Neural crest cell (in vitro differentiated cells): ENCODE data around the gene LCT. TPM values are rescaled to one million over a fixed set of nuclear protein-coding genes. Genes with fewer than 3 reads are reported as not detected.

Experiments
- DNase-seq: peaks from one replicate; pipeline ENCODE4 v3.0.0; 2021; ENCODE audit warnings: low read depth, mixed read lengths, low spot score
- H3K27ac Mint-ChIP-seq: one replicate; pipeline ENCODE4 v1.8.0; 2021; ENCODE audit warnings: mild to moderate bottlenecking, mixed read lengths; ENCODE audit not compliant: unreplicated experiment
- H3K27me3 Mint-ChIP-seq: 2 replicates; pipeline ENCODE4 v1.8.0; 2021; ENCODE audit warnings: low read depth, mild to moderate bottlenecking, mixed read lengths
- H3K36me3 Mint-ChIP-seq: 2 replicates; pipeline ENCODE4 v1.8.0; 2021; ENCODE audit warnings: low read depth, mild to moderate bottlenecking, mixed read lengths
- H3K4me1 Mint-ChIP-seq: 2 replicates; pipeline ENCODE4 v1.8.0; 2021; ENCODE audit warnings: mixed read lengths
- H3K4me3 Mint-ChIP-seq: one replicate; pipeline ENCODE4 v1.8.0; 2021; ENCODE audit warnings: mild to moderate bottlenecking, mixed read lengths
- H3K9me3 Mint-ChIP-seq: 2 replicates; pipeline ENCODE4 v1.8.0; 2021; ENCODE audit warnings: mixed read lengths
- CTCF ChIP-seq: fragments of 200-600 bp; sonication (generic); conservative IDR thresholded peaks from 2 replicates; pipeline ENCODE4 v1.5.0; 2021; ENCODE audit warnings: antibody characterized with exemption, mild to moderate bottlenecking
- total RNA-seq: library from RNA; stranded (reverse); gene quantifications from 2 replicates; pipeline ENCODE4 v1.2.1, GENCODE V29; 2021

LCT gene
- total RNA-seq, 1 donor from 2014 or later, result 0.19 TPM

GRCh38 chr2:135800513-135801460 is 36.2 kb downstream of the LCT start:
- peaks cover 3% of the 10 kb centered on the region for H3K4me1 Mint-ChIP-seq
- H3K27me3 Mint-ChIP-seq, result no peaks in the 10 kb centered on the region
- H3K27ac Mint-ChIP-seq, result no peak overlapping the region
- H3K36me3 Mint-ChIP-seq, result peaks cover 2% of the 10 kb centered on the region
- no peak for DNase-seq
- no peak overlapping the region for H3K4me3 Mint-ChIP-seq
- peaks cover 8% of the 10 kb centered on the region for H3K9me3 Mint-ChIP-seq
- no peak for TF ChIP-seq CTCF

GRCh38 chr2:135799738-135800137 is 37.2 kb downstream of the LCT start:
- no peak overlapping the region for H3K4me3 Mint-ChIP-seq
- DNase-seq, result no peak
- H3K27me3 Mint-ChIP-seq, result no peaks in the 10 kb centered on the region
- H3K36me3 Mint-ChIP-seq, result peaks cover 2% of the 10 kb centered on the region
- H3K9me3 Mint-ChIP-seq, result peaks cover 8% of the 10 kb centered on the region
- peaks cover 3% of the 10 kb centered on the region for H3K4me1 Mint-ChIP-seq
- TF ChIP-seq CTCF, result peak; percentile 23
- H3K27ac Mint-ChIP-seq, result no peak overlapping the region

DNA sequence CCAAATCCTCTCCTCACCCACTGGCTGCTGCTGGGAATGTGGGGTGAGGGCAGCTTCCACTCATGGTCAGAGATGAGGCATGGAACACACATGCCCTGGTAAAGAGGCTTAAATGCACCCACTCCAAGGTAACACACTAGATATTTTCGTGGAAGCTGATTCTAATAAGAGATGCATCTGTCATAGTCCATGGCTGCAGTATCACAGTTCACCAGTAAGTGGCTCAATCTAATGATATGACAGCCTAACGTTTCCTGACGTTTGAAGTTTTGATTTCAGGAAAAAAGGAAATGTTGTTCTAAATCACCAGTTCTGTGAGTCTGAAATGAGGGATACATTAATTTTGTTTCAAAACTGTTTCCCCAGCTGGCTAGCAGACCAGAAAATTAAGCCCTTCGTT is 38.2 kb downstream of the LCT start:
- TF ChIP-seq CTCF, result peak; percentile 30
- H3K4me3 Mint-ChIP-seq, result no peak overlapping the region
- peaks cover 2% of the 10 kb centered on the region for H3K36me3 Mint-ChIP-seq
- H3K9me3 Mint-ChIP-seq, result peaks cover 8% of the 10 kb centered on the region
- no peak for DNase-seq
- H3K27me3 Mint-ChIP-seq, result no peaks in the 10 kb centered on the region
- peaks cover 3% of the 10 kb centered on the region for H3K4me1 Mint-ChIP-seq
- H3K27ac Mint-ChIP-seq, result no peak overlapping the region

- Mint-ChIP-seq H3K27me3 (no peaks in the 10 kb centered on the region), H3K4me1 (peaks cover 3% of the 10 kb centered on the region), H3K36me3 (peaks cover 2% of the 10 kb centered on the region), H3K9me3 (peaks cover 8% of the 10 kb centered on the region), H3K27ac (no peak overlapping the region), H3K4me3 (no peak overlapping the region)
- TF ChIP-seq CTCF, result no peak
- DNase-seq, result no peak
Measured at GRCh38 chr2:135798275-135798705, 38.7 kb downstream of the LCT start.

DNA sequence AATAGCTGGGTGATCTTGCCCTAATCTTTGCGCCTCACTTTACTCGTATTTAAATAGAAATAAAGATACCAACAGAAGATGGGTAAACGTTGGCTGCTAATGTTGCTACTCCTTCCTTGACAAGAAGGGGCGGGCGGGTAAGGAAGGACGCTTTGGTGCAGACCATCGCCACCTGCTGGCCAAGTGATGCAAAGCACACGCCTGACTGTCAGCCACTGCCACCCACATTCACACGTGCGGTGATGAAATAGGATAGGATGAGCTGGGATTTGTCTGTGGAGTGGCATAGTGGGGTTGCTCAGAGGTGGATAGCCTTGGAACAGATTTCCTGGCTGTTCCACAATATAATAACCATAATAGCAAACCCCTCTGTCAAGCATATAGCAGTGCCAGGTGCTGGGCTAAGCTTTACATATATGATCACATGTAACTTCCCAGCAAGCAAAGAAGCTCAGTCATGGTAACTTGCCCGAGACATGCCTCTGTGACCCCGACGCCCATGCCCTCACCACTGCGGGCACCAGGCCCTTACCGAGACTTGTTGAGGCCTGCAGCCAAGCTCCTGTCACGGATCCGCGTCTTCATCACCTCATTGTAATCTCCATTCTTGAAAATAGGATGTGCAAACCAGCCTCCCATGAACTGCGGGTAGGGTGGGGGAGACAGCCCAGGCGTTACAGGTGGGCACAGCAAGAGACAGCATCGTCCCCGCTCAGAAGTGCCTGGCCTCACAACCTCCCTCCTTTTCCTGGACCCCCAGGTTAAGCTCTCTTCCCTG is 39.3 kb downstream of the LCT start:
- H3K4me3 Mint-ChIP-seq, result no peak overlapping the region
- peaks cover 8% of the 10 kb centered on the region for H3K9me3 Mint-ChIP-seq
- peak; percentile 88 for DNase-seq
- H3K4me1 Mint-ChIP-seq, result peaks cover 3% of the 10 kb centered on the region
- H3K36me3 Mint-ChIP-seq, result peaks cover 2% of the 10 kb centered on the region
- no peaks in the 10 kb centered on the region for H3K27me3 Mint-ChIP-seq
- peak; percentile 95 for TF ChIP-seq CTCF
- H3K27ac Mint-ChIP-seq, result no peak overlapping the region
